Stomach (tissue), 9 donors: ENCODE results near the gene PYCR2. TPM values are rescaled to one million over a fixed set of nuclear protein-coding genes. Genes with fewer than 3 reads are reported as not detected.
A peak's percentile ranks its signal among the peaks of the same experiment; 100 is the strongest.

ENCODE experiments used
- DNase-seq, 2 donors: peaks; one replicate each; pipeline versions ENCODE4 v3.0.0 to v3.0.0-alpha.2; 2013 to 2019
- H3K27ac ChIP-seq, 5 donors: fragments of 200-600 bp in 4 of 5; sonication (generic) in 4 of 5; one replicate each; pipeline ENCODE4 v1.5.1; 2013 to 2019; ENCODE audit warnings: mild to moderate bottlenecking in 1 of 5, moderate library complexity in 1 of 5
- H3K27me3 ChIP-seq, 3 donors: fragments of 200-600 bp; sonication (generic); one replicate each; pipeline ENCODE4 v1.5.1; 2017 to 2019; ENCODE audit warnings: mixed run types in 1 of 3
- H3K36me3 ChIP-seq, 4 donors: fragments of 200-600 bp; sonication (generic); 1 replicate in 3 of 4; 2 replicates in 1 of 4; pipeline ENCODE4 v1.5.1; 2016 to 2019
- H3K4me1 ChIP-seq, 4 donors: fragments of 200-600 bp; sonication (generic); one replicate each; pipeline ENCODE4 v1.5.1; 2016 to 2019
- H3K4me3 ChIP-seq, 4 donors: fragments of 200-600 bp; sonication (generic) in 3 of 4; one replicate each; pipeline ENCODE4 v1.5.1; 2016 to 2019; ENCODE audit warnings: mild to moderate bottlenecking in 1 of 4
- H3K9me3 ChIP-seq, 4 donors: fragments of 200-600 bp; sonication (generic); one replicate each; pipeline ENCODE4 v1.5.1; 2016 to 2019
- EP300 ChIP-seq: sonication (generic); formaldehyde crosslinking; IDR thresholded peaks from one replicate; pipeline ENCODE4 v1.6.1; 2017; ENCODE audit warnings: antibody characterized with exemption
- POLR2A ChIP-seq, 4 donors: fragments of 450-650 bp; IDR thresholded peaks; one replicate each; pipeline ENCODE4 v1.6.1; 2016; ENCODE audit warnings: antibody characterized with exemption in 4 of 4, control low read depth in 2 of 4, mild to moderate bottlenecking in 1 of 4, moderate library complexity in 1 of 4
- POLR2AphosphoS5 ChIP-seq, 3 donors: sonication (generic); formaldehyde crosslinking; IDR thresholded peaks; one replicate each; pipeline ENCODE4 v1.6.1; 2016; ENCODE audit warnings: antibody characterized with exemption in 3 of 3
- WGBS, 5 donors: extraction: QIAGEN DNeasy Blood & Tissue Kit in 3 of 5; methylation state at CpG; one replicate each; pipeline versions ENCODE4 v1.1.5 to v1.1.7; 2013 to 2018; 5-methylcytosine and 5-hydroxymethylcytosine counted together
- intact Hi-C: fragments of 100-400 bp; cut with DNase I; formaldehyde crosslinking; loops from one replicate; pipeline ENCODE4 v1.15.1; 2023; ENCODE audit warnings: low total_unique reads
- polyA plus RNA-seq, 3 donors: library from polyadenylated mRNA; stranded (reverse); fragments of 200-250 nt; gene quantifications; one replicate each; pipeline ENCODE4 v1.2.3, GENCODE V29; 2013
- total RNA-seq, 5 donors: library from RNA; depleted of rRNA; stranded (reverse); fragments of >200 nt; gene quantifications; one replicate each; pipeline versions ENCODE4 v1.1.0 to v1.2.3, GENCODE V29; 2014 to 2016
- TF ChIP-seq, protein P1 (sequence below), 7 experiments: fragments of 450-650 bp in 4 of 7; fragments of 200-600 bp in 3 of 7; sonication (generic) in 3 of 7; IDR thresholded peaks; one replicate each; pipeline ENCODE4 v1.5.1; 2016 to 2019; ENCODE audit warnings: antibody characterized with exemption in 7 of 7, control low read depth in 2 of 7, mild to moderate bottlenecking in 1 of 7
- donor health status: healthy with polysubstance abuse.
- donor health status: Bipolar disorder and iron deficiency.
- donor health status: healthy.

The PYCR2 gene
- total and polyA plus RNA-seq, 8 donors: 20.1 to 59.4 (median 32.3) TPM

- TF ChIP-seq EP300: no peak
- TF ChIP-seq POLR2AphosphoS5 (IDR thresholded peaks at IDR 0.05): peak in 2 of 3 donors; percentile 31 to 38
- H3K4me1 ChIP-seq: peaks cover 20 to 49% (median 42%) of the 10 kb centered on the region in 4 donors
- peak overlapping the region; percentile 46 to 72 (median 64) for H3K27ac ChIP-seq
- peaks cover 16 to 66% (median 60%) of the 10 kb centered on the region in 4 donors for H3K36me3 ChIP-seq
- intact Hi-C loops: loop anchor here (10.0 kb wide), 2 partner anchors 135 to 445 kb away; no protein-coding TSS in a partner anchor
- WGBS, 5 donors: 11 to 23% (median 17%) methylated on average over 5 of the region's 5 CpGs
- peak; percentile 85 for DNase-seq
- no peaks in the 10 kb centered on the region for H3K9me3 ChIP-seq
- no peaks in the 10 kb centered on the region for H3K27me3 ChIP-seq
- H3K4me3 ChIP-seq: no peak overlapping the region
These were observed 4.1 kb downstream of the PYCR2 start for GRCh38 chr1:225919906-225920305.

DNA sequence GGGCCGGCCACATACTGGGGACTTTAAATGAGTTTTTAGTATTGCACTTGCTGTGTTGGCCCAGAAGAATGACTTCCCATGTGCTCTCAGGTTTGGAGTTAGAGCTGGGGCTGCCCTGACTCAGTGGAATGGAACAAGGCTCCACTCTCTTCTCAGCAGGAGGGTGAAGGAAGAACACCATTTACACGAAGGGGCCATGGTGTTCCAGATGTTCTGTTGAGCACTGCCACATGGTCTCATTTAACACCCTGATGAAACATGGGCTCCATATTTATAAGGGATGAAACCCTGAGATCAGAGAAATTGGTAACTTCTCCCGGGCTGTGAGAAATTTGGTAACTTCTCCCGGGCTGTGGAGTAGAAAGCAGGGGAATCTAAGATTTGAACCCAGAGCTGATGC, 5.8 kb downstream of the PYCR2 start:
- Histone ChIP-seq H3K9me3 (no peaks in the 10 kb centered on the region), H3K36me3 (peaks cover 16 to 73% (median 68%) of the 10 kb centered on the region in 4 donors), H3K27ac (no peak overlapping the region), H3K4me3 (no peak overlapping the region), H3K4me1 (peaks cover 18 to 41% (median 33%) of the 10 kb centered on the region in 4 donors), H3K27me3 (no peaks in the 10 kb centered on the region)
- no peak for DNase-seq
- intact Hi-C loops: loop anchor here (10.0 kb wide), 2 partner anchors 133 to 443 kb away; no protein-coding TSS in a partner anchor
- WGBS, 5 donors: 87 to 95% (median 94%) methylated on average over 4 of the region's 4 CpGs
- TF ChIP-seq, protein P1, sequence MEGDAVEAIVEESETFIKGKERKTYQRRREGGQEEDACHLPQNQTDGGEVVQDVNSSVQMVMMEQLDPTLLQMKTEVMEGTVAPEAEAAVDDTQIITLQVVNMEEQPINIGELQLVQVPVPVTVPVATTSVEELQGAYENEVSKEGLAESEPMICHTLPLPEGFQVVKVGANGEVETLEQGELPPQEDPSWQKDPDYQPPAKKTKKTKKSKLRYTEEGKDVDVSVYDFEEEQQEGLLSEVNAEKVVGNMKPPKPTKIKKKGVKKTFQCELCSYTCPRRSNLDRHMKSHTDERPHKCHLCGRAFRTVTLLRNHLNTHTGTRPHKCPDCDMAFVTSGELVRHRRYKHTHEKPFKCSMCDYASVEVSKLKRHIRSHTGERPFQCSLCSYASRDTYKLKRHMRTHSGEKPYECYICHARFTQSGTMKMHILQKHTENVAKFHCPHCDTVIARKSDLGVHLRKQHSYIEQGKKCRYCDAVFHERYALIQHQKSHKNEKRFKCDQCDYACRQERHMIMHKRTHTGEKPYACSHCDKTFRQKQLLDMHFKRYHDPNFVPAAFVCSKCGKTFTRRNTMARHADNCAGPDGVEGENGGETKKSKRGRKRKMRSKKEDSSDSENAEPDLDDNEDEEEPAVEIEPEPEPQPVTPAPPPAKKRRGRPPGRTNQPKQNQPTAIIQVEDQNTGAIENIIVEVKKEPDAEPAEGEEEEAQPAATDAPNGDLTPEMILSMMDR (IDR thresholded peaks at IDR 0.05): no peak
- TF ChIP-seq EP300 (no peak), POLR2A (IDR thresholded peaks at IDR 0.05) (no peak), POLR2AphosphoS5 (IDR thresholded peaks at IDR 0.05) (no peak)

- H3K4me1 ChIP-seq: peaks cover 10 to 33% (median 25%) of the 10 kb centered on the region in 4 donors
- no peak for DNase-seq
- no peaks in the 10 kb centered on the region for H3K27me3 ChIP-seq
- no peak overlapping the region for H3K4me3 ChIP-seq
- no peaks in the 10 kb centered on the region for H3K9me3 ChIP-seq
- TF ChIP-seq POLR2A (IDR thresholded peaks at IDR 0.05) (no peak), POLR2AphosphoS5 (IDR thresholded peaks at IDR 0.05) (no peak), EP300 (no peak)
- TF ChIP-seq, protein P1 (IDR thresholded peaks at IDR 0.05): no peak
- 82 to 88% (median 85%) methylated on average over 5 of the region's 5 CpGs for WGBS, 5 donors
- intact Hi-C loops: loop anchor here (10.0 kb wide), 2 partner anchors 133 to 443 kb away; no protein-coding TSS in a partner anchor
- H3K27ac ChIP-seq: no peak overlapping the region
- H3K36me3 ChIP-seq: peaks cover 16 to 80% (median 72%) of the 10 kb centered on the region in 4 donors
These were observed 6.5 kb downstream of the PYCR2 start for GRCh38 chr1:225917536-225917935.

DNA sequence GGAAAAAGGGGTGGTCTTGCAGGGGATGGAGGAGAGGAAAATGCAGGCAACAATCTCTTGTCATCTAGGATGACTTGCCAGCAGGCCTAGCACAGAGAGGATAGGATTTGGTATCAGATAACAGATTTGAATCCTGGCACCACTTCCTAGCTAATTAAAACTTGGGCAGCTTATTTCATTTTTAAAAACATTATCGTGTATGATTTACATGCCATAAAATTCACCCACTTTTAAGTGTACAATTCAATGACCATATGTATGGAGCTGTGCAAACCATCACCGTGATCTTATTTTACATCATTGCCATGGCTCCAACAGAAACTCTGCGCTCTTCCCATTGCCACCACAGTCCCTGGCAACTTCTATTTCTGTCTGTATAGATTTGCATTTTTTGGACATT, 6.9 kb downstream of the PYCR2 start:
- no peak overlapping the region for H3K27ac ChIP-seq
- no peaks in the 10 kb centered on the region for H3K27me3 ChIP-seq
- peaks cover 8 to 29% (median 21%) of the 10 kb centered on the region in 4 donors for H3K4me1 ChIP-seq
- TF ChIP-seq, protein P1 (IDR thresholded peaks at IDR 0.05): no peak
- TF ChIP-seq EP300: no peak
- TF ChIP-seq POLR2AphosphoS5 (IDR thresholded peaks at IDR 0.05): no peak
- TF ChIP-seq POLR2A (IDR thresholded peaks at IDR 0.05): no peak
- H3K36me3 ChIP-seq: peaks cover 16 to 81% (median 71%) of the 10 kb centered on the region in 4 donors
- WGBS, 5 donors: 93 to 97% (median 96%) methylated on average over 3 of the region's 3 CpGs
- no peak overlapping the region for H3K4me3 ChIP-seq
- DNase-seq: no peak
- H3K9me3 ChIP-seq: no peaks in the 10 kb centered on the region
- intact Hi-C loops: loop anchor here (10.0 kb wide), 2 partner anchors 132 to 442 kb away; no protein-coding TSS in a partner anchor

- intact Hi-C loops: loop anchor here (10.0 kb wide), 2 partner anchors 131 to 441 kb away; no protein-coding TSS in a partner anchor
- TF ChIP-seq EP300 (no peak), POLR2AphosphoS5 (IDR thresholded peaks at IDR 0.05) (no peak), POLR2A (IDR thresholded peaks at IDR 0.05) (no peak)
- TF ChIP-seq, protein P1 (IDR thresholded peaks at IDR 0.05): no peak
- peaks cover 11 to 28% (median 21%) of the 10 kb centered on the region in 4 donors for H3K4me1 ChIP-seq
- DNase-seq: peak in 1 of 2 donors; percentile 47
- no peaks in the 10 kb centered on the region for H3K9me3 ChIP-seq
- H3K4me3 ChIP-seq: no peak overlapping the region
- WGBS, 5 donors: 85 to 93% (median 88%) methylated on average over 7 of the region's 7 CpGs
- peaks cover 3 to 67% (median 58%) of the 10 kb centered on the region in 4 donors for H3K36me3 ChIP-seq
- no peak overlapping the region for H3K27ac ChIP-seq
- H3K27me3 ChIP-seq: no peaks in the 10 kb centered on the region
These were observed 8.5 kb downstream of the PYCR2 start for GRCh38 chr1:225915538-225915991.
